SK-N-SH (cell line): Measurements from ENCODE around the gene CADM2. TPM values are rescaled to one million over a fixed set of nuclear protein-coding genes. Genes with fewer than 3 reads are reported as not detected.

Source experiments
- CTCF ChIA-PET: fragments of 300-600, 350-600 bp; formaldehyde crosslinking; extraction: SDS; loops from one replicate; lab custom pipeline; 2021; lab: Yijun Ruan, JAX
- POLR2A ChIA-PET: fragments of 350-600 bp; sonication (Branson Sonifier 250); formaldehyde crosslinking; extraction: SDS; loops from one replicate; lab custom pipeline; 2020; ENCODE audit warnings: antibody characterized with exemption, inconsistent platforms; lab: Yijun Ruan, JAX
- DNase-seq: peaks from one replicate; pipeline ENCODE4 v3.0.0; 2012
- H2AFZ ChIP-seq: fragments of 200-600 bp; sonication (generic); 2 replicates; pipeline ENCODE4 v1.8.1; 2016; ENCODE audit warnings: antibody characterized with exemption, mild to moderate bottlenecking, low read depth
- H3F3A ChIP-seq: fragments of 200-600 bp; sonication (generic); replicated peaks from 2 replicates; pipeline ENCODE3; 2016; ENCODE audit warnings: antibody characterized with exemption, mild to moderate bottlenecking; ENCODE audit not compliant: insufficient read depth
- H3K27ac ChIP-seq, 2 experiments: fragments of 200-500 bp in 1 of 2; fragments of 200-600 bp in 1 of 2; sonication (Bioruptor generic) in 1 of 2; sonication (generic), shearing (Covaris generic) in 1 of 2; 2 replicates each; pipeline versions ENCODE4 v1.5.1 to v1.6.1; 2014 to 2016; ENCODE audit warnings: low read depth in 2 of 2, inconsistent platforms in 1 of 2, low read length in 1 of 2, mild to moderate bottlenecking in 1 of 2, mixed read lengths in 1 of 2
- H3K27me3 ChIP-seq: fragments of 200-600 bp; sonication (generic), shearing (Covaris generic); 2 replicates; pipeline ENCODE4 v1.6.1; 2016; ENCODE audit warnings: mixed run types; ENCODE audit not compliant: insufficient read depth
- H3K36me3 ChIP-seq, 2 experiments: fragments of 200-500 bp in 1 of 2; fragments of 200-600 bp in 1 of 2; sonication (Bioruptor generic) in 1 of 2; sonication (generic) in 1 of 2; replicated peaks in 1 of 2; 2 replicates each; pipeline versions ENCODE3 to v1.5.1; 2014 to 2016; ENCODE audit warnings: low read length in 1 of 2, mild to moderate bottlenecking in 1 of 2; ENCODE audit not compliant: insufficient read depth in 2 of 2, control insufficient read depth in 1 of 2
- H3K4me1 ChIP-seq, 2 experiments: fragments of 200-500 bp in 1 of 2; fragments of 200-600 bp in 1 of 2; sonication (Bioruptor generic) in 1 of 2; sonication (generic), shearing (Covaris generic) in 1 of 2; 2 replicates each; pipeline versions ENCODE4 v1.5.1 to v1.6.1; 2014 to 2016; ENCODE audit warnings: low read depth in 1 of 2, low read length in 1 of 2, mixed run types in 1 of 2; ENCODE audit not compliant: insufficient read depth in 2 of 2, control insufficient read depth in 1 of 2
- H3K4me2 ChIP-seq: fragments of 200-600 bp; sonication (generic), shearing (Covaris generic); 2 replicates; pipeline ENCODE4 v1.6.1; 2017; ENCODE audit warnings: mixed run types
- H3K4me3 ChIP-seq, 2 experiments: fragments of 200-500 bp in 1 of 2; fragments of 200-600 bp in 1 of 2; sonication (Bioruptor generic) in 1 of 2; sonication (generic), shearing (Covaris generic) in 1 of 2; 2 replicates each; pipeline versions ENCODE4 v1.5.1 to v1.8.1; 2014 to 2016; ENCODE audit warnings: low read depth in 2 of 2, inconsistent platforms in 1 of 2, low read length in 1 of 2, mild to moderate bottlenecking in 1 of 2, mixed read lengths in 1 of 2, moderate library complexity in 1 of 2
- H3K79me2 ChIP-seq: fragments of 200-600 bp; sonication (generic); 2 replicates; pipeline ENCODE4 v1.8.1; 2017; ENCODE audit warnings: mild to moderate bottlenecking; ENCODE audit not compliant: insufficient read depth
- H3K9ac ChIP-seq: fragments of 200-600 bp; sonication (generic); 2 replicates; pipeline ENCODE4 v1.6.1; 2017; ENCODE audit warnings: mixed run types
- H3K9me2 ChIP-seq: fragments of 200-600 bp; sonication (generic); 2 replicates; pipeline ENCODE4 v1.6.1; 2017; ENCODE audit warnings: mixed run types
- H3K9me3 ChIP-seq: fragments of 200-600 bp; sonication (generic); 2 replicates; pipeline ENCODE4 v1.6.1; 2017; ENCODE audit warnings: mixed run types, mild to moderate bottlenecking, moderate library complexity
- H4K20me1 ChIP-seq: fragments of 200-600 bp; sonication (generic); 2 replicates; pipeline ENCODE4 v1.6.1; 2017; ENCODE audit warnings: mild to moderate bottlenecking, mixed run types; ENCODE audit not compliant: insufficient read depth
- CHD2 ChIP-seq: fragments of 150-350 bp; IDR thresholded peaks from 2 replicates; pipeline ENCODE4 v1.6.1; 2018; ENCODE audit warnings: low read length; ENCODE audit not compliant: partially characterized antibody
- FOSL2 ChIP-seq: IDR thresholded peaks from 2 replicates; pipeline ENCODE4 v1.4.0; 2012; ENCODE audit warnings: low read depth, mild to moderate bottlenecking, moderate library complexity, borderline replicate concordance
- FOXM1 ChIP-seq: IDR thresholded peaks from 2 replicates; pipeline ENCODE4 v1.4.0; 2012; ENCODE audit warnings: low read depth, mild to moderate bottlenecking
- GABPA ChIP-seq: IDR thresholded peaks from 2 replicates; pipeline ENCODE4 v1.4.0; 2012; ENCODE audit warnings: low read depth, mild to moderate bottlenecking
- JUND ChIP-seq: IDR thresholded peaks from 2 replicates; pipeline ENCODE4 v1.4.0; 2012
- RFX5 ChIP-seq: IDR thresholded peaks from 2 replicates; pipeline ENCODE4 v1.6.1; 2012; ENCODE audit warnings: mild to moderate bottlenecking, improper control_type of control experiment, low read length
- TCF12 ChIP-seq: IDR thresholded peaks from 2 replicates; pipeline ENCODE4 v1.4.0; 2012
- WGBS: methylation state at CpG from one replicate; pipeline ENCODE4 v1.1.6; 2017; ENCODE audit warnings: low lambda C conversion rate; 5-methylcytosine and 5-hydroxymethylcytosine counted together
- polyA plus RNA-seq, 3 experiments: library from polyadenylated mRNA; depleted of rRNA; stranded (reverse); fragments of >200 nt; gene quantifications; 2 replicates each; pipeline ENCODE4 v1.2.3, GENCODE V29; 2012
- TF ChIP-seq, protein P1 (sequence below): fragments of 150-350 bp; IDR thresholded peaks from 2 replicates; pipeline ENCODE4 v1.6.1; 2017; ENCODE audit warnings: antibody characterized with exemption, low read length, low read depth, borderline replicate concordance
- TF ChIP-seq, protein P2 (sequence below): IDR thresholded peaks from 2 replicates; pipeline ENCODE4 v1.6.1; 2012; ENCODE audit warnings: mild to moderate bottlenecking, low read depth, low read length, moderate library complexity
- TF ChIP-seq, protein P3 (sequence below): IDR thresholded peaks from 2 replicates; pipeline ENCODE4; 2012
- TF ChIP-seq, protein P4 (sequence below): IDR thresholded peaks from 2 replicates; pipeline ENCODE4 v1.4.0; 2012; ENCODE audit warnings: low read depth, borderline replicate concordance
- TF ChIP-seq, protein P5 (sequence below): IDR thresholded peaks from 2 replicates; pipeline ENCODE4 v1.4.0; 2012; ENCODE audit warnings: low read depth
- TF ChIP-seq, protein P6 (sequence below): IDR thresholded peaks from 2 replicates; pipeline ENCODE4 v1.4.0; 2012; ENCODE audit warnings: low read depth, borderline replicate concordance

The CADM2 gene
- polyA plus RNA-seq, 1 of the 3 experiments (the other 2 are of a cell fraction) = 0.46 TPM

DNA sequence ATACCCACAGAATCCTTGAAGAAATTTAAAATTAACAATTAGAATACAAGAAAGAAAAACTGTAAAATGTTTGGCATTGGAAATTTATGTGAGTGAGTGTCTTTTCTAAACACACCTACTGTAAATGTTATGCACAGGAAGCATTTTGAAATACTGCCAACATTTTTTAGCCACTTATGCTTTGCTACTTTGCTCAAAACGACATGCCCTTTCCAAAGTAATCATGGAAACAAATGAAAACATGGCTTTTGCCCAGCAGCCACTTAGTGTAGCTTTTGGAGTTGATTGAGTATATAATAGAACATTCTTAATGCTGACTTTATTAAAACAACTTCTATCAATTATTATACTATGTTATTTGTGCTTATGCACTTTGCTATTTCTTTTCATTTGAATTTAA is 823.0 kb downstream of the CADM2 start:
- POLR2A ChIA-PET = no interaction called here
- H3K36me3 ChIP-seq = no peaks in the 10 kb centered on the region
- no peak for DNase-seq
- CTCF ChIA-PET = interaction anchor here (0.5 kb wide), 1 partner anchor 33 kb away, joined by 4 read pairs; no protein-coding TSS in a partner anchor
- H3K4me1 ChIP-seq = peaks cover 0 to 2% of the 10 kb centered on the region in 2 experiments; a peak in 1 of 4 replicates
- no peaks in the 10 kb centered on the region for H3K27me3 ChIP-seq
- H3K9me2 ChIP-seq = no peaks in the 10 kb centered on the region
- H3K9me3 ChIP-seq = no peaks in the 10 kb centered on the region
- H3K4me3 ChIP-seq = no peak overlapping the region
- H3K9ac ChIP-seq = no peak overlapping the region
- H3K4me2 ChIP-seq = no peak overlapping the region
- no peak overlapping the region for H3K27ac ChIP-seq
- TF ChIP-seq GABPA = no peak
- TF ChIP-seq, protein P1, sequence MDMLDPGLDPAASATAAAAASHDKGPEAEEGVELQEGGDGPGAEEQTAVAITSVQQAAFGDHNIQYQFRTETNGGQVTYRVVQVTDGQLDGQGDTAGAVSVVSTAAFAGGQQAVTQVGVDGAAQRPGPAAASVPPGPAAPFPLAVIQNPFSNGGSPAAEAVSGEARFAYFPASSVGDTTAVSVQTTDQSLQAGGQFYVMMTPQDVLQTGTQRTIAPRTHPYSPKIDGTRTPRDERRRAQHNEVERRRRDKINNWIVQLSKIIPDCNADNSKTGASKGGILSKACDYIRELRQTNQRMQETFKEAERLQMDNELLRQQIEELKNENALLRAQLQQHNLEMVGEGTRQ = no peak
- TF ChIP-seq, protein P2, sequence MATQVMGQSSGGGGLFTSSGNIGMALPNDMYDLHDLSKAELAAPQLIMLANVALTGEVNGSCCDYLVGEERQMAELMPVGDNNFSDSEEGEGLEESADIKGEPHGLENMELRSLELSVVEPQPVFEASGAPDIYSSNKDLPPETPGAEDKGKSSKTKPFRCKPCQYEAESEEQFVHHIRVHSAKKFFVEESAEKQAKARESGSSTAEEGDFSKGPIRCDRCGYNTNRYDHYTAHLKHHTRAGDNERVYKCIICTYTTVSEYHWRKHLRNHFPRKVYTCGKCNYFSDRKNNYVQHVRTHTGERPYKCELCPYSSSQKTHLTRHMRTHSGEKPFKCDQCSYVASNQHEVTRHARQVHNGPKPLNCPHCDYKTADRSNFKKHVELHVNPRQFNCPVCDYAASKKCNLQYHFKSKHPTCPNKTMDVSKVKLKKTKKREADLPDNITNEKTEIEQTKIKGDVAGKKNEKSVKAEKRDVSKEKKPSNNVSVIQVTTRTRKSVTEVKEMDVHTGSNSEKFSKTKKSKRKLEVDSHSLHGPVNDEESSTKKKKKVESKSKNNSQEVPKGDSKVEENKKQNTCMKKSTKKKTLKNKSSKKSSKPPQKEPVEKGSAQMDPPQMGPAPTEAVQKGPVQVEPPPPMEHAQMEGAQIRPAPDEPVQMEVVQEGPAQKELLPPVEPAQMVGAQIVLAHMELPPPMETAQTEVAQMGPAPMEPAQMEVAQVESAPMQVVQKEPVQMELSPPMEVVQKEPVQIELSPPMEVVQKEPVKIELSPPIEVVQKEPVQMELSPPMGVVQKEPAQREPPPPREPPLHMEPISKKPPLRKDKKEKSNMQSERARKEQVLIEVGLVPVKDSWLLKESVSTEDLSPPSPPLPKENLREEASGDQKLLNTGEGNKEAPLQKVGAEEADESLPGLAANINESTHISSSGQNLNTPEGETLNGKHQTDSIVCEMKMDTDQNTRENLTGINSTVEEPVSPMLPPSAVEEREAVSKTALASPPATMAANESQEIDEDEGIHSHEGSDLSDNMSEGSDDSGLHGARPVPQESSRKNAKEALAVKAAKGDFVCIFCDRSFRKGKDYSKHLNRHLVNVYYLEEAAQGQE = no peak
- TF ChIP-seq, protein P3, sequence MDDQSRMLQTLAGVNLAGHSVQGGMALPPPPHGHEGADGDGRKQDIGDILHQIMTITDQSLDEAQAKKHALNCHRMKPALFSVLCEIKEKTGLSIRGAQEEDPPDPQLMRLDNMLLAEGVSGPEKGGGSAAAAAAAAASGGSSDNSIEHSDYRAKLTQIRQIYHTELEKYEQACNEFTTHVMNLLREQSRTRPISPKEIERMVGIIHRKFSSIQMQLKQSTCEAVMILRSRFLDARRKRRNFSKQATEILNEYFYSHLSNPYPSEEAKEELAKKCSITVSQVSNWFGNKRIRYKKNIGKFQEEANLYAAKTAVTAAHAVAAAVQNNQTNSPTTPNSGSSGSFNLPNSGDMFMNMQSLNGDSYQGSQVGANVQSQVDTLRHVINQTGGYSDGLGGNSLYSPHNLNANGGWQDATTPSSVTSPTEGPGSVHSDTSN = no peak
- no peak for TF ChIP-seq JUND
- TF ChIP-seq, protein P4, sequence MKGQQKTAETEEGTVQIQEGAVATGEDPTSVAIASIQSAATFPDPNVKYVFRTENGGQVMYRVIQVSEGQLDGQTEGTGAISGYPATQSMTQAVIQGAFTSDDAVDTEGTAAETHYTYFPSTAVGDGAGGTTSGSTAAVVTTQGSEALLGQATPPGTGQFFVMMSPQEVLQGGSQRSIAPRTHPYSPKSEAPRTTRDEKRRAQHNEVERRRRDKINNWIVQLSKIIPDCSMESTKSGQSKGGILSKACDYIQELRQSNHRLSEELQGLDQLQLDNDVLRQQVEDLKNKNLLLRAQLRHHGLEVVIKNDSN = no peak
- TF ChIP-seq, protein P5, sequence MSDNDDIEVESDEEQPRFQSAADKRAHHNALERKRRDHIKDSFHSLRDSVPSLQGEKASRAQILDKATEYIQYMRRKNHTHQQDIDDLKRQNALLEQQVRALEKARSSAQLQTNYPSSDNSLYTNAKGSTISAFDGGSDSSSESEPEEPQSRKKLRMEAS = no peak
- no peak for TF ChIP-seq TCF12
- no peak for TF ChIP-seq CHD2
- TF ChIP-seq FOSL2 = no peak
- TF ChIP-seq, protein P6, sequence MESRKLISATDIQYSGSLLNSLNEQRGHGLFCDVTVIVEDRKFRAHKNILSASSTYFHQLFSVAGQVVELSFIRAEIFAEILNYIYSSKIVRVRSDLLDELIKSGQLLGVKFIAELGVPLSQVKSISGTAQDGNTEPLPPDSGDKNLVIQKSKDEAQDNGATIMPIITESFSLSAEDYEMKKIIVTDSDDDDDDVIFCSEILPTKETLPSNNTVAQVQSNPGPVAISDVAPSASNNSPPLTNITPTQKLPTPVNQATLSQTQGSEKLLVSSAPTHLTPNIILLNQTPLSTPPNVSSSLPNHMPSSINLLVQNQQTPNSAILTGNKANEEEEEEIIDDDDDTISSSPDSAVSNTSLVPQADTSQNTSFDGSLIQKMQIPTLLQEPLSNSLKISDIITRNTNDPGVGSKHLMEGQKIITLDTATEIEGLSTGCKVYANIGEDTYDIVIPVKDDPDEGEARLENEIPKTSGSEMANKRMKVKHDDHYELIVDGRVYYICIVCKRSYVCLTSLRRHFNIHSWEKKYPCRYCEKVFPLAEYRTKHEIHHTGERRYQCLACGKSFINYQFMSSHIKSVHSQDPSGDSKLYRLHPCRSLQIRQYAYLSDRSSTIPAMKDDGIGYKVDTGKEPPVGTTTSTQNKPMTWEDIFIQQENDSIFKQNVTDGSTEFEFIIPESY = no peak
- TF ChIP-seq RFX5 = no peak
- TF ChIP-seq FOXM1 = no peak
- no peaks in the 10 kb centered on the region for H3F3A ChIP-seq
- H4K20me1 ChIP-seq = no peaks in the 10 kb centered on the region
- no peak overlapping the region for H2AFZ ChIP-seq
- WGBS = 3% methylated on average over 1 of the region's 1 CpG
- H3K79me2 ChIP-seq = no peaks in the 10 kb centered on the region
